Stimulated activated CD4-positive, alpha-beta T cell treated with anti-CD3 and anti-CD28 coated beads, Interleukin-2, amount 100 ng/mL, for 24 hours (primary cell): ENCODE measurements around the gene NHSL2.
"Not testable (repeated sequence)": the region's sequence is repeated elsewhere in the genome, so short reads cannot be mapped to it uniquely, and the experiment has no call there.

Experiments used
- DNase-seq, 2 donors: peaks; one replicate each; pipeline ENCODE4 v3.0.0-alpha.2; 2020

NHSL2 gene

DNA sequence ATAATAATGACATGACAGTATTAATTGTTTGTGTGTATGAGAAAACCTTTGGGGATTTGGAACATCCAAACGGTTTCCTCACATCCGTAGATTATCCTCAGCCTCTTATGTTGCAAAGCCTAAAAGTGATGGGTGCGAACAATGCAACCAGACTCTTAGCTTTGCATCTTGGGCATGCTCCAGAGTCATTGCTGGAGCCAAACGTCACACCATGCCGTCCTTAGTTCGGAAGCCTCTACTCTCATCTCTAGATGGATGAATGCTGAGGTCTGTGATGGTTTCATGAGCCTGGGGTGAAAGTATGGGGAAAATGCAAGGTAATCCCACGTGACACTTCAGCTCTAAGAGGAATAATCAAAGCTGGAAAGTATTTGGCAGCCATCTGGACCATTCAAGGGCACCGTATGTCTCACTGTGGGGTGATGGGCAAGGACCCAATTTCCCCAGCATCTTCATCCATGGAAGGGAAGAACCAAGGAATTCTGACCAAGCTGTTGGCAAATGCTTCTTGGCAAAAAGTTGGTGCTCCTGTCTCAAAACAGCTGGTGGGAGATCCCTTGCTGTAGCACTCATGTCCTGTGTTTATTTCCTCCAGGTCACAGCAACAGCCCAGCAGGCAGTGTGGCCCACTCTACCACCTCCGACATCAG is 227.3 kb downstream of the NHSL2 start:
- DNase-seq: no peak

DNA sequence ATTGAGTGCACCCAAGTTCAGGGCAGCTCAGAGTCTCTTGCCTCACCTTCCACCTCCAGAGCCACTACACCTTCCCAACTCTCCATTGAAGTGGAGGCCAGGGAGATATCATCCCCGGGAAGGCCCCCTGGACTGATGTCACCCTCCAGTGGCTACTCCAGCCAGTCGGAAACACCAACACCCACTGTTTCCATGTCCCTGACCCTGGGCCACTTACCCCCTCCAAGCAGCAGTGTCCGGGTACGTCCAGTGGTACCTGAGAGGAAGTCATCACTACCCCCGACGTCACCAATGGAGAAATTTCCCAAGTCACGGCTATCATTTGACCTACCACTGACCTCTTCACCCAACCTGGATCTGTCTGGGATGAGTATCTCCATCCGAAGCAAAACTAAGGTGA is 228.9 kb downstream of the NHSL2 start:
- DNase-seq: no peak

DNA sequence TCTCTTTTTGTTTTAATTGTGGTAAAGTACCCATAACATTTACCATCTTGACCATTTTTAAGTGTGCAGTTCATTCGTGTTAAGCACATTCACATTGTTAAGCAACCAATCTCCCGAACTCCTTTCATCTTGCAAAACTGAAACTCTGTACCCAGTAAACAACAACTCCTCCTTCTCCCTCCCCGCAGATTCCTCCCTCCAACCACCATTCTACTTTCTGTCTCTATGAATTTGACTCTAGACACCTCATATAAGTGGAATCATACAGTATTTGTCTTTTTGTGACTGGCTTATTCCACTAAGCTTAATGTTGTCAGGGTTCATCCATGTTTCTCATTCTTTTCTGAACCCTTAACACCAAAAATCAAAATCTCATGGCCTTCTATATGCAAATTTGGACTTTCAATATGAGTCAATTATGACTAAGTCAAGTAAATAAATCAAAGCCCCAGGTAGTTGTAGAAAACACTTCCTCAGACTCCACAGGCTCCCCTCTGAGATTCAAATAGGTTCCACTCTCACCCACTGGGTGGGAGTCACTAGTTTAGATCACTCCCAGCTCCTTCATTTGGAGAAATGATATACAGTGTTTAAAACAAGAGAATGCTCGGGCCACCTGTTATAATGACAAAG is 230.8 kb downstream of the NHSL2 start:
- no peak for DNase-seq

DNA sequence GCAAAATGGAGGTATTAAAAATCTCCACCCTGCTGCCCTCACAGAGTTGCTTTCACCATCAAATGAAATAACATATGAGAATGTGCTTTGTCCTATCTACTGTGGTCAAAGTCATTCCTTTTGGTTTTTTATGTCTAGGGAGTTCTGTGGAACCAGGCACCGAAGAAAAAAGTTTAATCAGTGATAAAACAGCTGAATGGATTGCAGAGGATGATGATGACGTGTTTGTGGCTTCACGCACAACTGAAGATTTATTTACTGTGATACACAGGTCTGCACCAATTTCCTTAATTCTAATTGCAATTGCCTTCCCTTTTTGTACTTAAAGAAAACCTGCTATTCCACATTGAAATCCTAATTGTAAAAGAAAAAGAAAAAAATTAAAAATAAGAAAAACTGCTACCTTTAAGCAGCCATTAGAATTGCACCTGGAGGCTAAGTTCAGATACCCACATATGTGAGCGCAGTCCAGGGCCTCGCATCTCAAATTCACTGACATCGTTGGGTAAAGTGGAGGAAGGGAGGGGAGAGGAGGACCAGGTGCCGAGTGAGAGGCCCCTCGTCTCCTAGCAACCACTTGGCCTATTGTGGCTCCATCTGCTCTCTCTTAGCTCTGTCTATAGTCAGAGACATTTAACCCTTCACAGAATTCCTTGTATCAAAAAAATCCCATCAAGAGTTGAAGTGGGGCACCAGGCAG is 231.6 kb downstream of the NHSL2 start:
- DNase-seq: no peak

DNA sequence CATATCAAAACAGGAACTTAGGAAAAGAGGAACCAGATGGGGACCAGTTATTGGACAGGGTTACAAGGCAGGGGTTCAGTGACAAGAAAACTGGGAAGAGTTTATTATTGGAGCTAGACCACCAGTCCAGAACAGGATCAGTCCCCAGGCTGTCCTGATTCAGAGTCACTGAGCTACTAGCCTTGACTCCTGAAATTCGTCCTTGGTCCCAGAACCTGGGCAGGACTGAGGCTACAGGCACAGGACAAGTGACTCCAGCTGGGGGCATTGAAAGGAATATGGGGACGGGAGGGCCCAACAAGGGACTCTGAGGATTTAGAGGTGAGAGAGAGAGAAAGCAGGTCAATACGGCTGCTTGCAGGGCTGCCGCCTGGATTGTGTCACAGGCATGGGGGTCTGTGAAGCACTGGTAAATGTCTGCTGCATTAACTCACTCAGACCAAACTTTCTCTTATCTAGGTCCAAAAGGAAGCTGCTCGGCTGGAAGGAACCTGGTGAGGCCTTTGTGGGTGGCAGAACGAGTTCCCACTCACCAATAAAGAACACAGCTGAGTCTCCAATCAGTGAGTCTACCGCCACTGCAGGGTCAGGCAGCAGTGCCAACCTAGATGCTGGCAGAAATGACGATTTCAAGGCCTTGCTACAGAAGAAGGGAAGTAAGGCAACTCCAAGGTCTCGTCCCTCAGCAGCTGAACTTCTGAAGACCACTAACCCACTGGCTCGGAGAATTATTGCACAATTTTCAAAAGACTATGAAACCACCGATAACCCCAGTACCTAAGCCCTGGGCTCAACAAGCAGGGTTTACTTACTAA is 232.4 kb downstream of the NHSL2 start:
- DNase-seq: no peak

DNA sequence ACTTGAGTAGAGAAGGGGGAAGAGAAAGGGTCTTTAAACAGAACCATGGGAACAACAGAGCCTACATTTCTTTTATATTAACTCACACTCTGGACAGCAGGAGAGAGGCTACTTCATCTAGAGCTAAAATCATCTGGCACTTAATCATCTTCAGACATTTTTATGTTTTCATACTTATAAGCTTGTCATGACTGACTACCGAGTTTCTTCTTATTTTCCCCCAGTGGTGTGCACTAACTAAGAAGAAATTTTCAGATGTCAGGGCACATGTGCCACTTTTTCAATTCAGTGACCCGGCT is 232.9 kb downstream of the NHSL2 start:
- DNase-seq: no peak

DNA sequence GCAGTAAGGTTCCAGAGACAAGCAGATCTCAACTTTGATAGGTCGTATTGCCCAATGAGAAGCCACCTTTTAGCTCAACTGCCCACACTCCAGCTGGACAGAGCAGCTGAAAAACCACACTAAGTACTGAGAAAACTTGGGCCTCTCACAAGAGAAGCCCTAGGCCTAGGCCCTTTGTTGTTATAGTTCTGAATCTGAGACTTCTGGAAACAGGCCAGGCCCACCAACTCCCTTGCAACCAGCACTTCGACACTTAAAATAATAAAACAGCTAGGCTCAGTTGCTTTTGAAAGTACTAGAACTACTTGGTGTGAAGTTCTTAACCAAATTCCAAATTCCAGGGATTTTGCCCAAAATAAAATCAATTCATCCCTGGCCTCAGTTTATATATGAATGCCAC is 234.5 kb downstream of the NHSL2 start:
- DNase-seq: no peak

DNA sequence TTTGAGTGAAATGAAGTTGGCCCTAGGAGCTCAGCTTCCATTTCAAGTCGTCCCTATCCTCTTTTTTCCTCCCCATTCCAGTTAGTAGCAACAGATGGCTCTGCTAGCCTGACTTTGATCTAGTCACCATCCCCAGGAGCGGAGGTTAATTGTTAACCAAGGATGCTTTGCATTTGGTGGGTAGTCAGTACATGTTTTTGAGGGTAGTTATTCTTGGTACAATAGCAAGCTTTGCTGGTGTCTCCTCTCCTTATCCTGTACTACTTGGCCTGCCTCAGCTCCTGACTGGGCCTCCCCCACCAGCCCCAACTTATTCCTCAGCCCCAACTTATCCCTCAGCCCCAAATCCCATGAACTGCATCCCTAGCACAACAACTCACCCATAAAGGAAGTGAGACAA is 235.9 kb downstream of the NHSL2 start:
- no peak for DNase-seq

DNA sequence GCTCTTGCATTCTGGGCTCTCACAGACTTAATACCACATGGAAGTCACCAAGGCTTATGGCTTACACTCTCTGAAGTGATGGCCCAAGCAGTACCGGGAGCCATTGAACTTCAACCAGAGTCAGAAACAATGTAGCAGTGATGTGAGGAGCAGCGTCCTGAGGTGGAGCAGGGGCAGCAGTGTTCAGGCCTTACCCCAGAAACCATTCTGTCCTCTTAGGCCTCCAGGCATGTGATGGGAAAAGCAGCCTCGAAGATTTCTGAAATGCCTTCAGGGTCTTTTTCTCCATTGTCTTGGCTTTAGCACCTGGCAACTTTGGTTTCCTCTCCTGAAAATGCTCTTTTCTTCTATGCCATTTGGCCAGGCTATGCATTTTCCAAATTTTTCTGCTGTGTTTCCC is 248.1 kb downstream of the NHSL2 start:
- DNase-seq: no peak

DNA sequence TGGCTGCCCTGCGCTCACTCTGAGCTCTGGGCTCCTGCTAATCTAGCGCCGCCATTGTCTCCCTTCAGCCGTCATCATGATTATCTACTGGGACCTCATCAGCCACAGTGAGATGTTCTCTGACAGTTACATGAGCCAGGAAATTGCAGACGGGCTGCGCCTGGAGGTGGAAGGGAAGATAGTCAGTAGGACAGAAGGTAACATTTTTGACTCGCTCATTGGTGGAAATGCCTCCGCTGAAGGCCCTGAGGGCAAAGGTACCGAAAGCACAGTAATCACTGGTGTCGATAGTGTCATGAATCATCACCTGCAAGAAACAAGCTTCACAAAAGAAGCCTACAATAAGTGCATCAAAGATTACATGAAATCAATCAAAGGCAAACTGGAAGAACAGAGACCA is 249.1 kb downstream of the NHSL2 start:
- DNase-seq: no peak

DNA sequence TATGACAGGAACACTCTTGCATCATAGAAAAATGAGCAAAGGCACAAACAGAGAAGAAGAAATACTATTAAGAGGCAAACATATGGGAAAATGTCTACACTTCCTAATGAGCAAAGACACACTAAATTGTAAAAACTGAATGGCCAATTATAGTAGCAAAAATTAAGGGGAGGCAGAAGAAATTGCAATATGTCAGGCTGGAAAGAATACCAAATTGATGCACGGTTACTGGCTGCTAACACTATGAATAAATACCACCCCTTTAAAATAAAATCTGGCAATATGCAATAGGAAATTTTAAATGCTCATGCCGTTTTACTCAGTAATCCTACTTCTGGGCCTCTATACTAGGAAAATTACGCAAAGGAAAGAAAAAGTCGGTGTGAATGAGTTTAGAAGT is 254.9 kb downstream of the NHSL2 start:
- no peak for DNase-seq

DNA sequence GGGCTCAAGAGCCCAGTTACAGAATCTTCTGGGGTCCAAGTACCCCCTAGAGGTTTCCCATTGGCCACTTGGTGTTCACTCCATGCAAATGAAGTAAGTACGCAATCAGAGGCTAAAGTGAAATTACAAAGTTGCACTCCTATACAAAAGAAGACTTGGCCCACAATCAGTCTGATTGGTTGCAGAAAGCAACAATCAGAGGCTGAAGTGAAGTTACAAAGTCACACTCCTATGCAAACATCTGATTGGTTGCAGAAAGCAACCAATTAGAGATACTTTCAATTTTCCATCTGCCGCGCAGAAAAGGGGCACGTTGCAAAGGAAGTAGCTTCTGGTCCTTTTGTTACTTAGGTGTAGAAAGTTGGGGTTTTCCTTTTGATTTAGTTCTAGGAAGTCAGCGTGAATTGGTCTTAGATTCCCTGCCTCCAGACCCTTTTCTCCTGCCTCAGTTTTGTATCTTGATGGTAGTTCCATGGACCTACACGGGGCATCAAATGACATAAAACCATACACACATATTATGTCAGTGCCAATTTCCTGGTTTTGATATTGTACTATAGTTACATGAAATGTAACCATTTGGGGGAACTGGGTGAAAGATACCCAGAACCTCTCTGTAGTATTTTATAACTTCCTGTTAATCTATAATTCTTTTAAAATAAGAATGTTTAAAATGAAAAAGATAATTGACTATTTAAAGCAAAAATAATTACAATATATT is 258.5 kb downstream of the NHSL2 start:
- DNase-seq: peak; percentile 4 to 20

DNA sequence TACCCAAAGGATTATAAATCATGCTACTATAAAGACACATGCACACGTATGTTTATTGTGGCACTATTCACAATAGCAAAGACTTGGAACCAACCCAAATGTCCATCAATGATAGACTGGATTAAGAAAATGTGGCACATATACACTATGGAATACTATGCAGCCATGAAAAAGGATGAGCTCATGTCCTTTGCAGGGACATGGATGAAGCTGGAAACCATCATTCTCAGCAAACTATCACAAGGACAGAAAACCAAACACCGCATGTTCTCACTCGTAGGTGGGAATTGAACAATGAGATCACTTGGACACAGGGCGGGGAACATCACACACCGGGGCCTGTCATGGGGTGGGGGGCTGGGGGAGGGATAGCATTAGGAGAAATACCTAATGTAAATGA is 265.6 kb downstream of the NHSL2 start:
- DNase-seq: not testable (repeated sequence)

DNA sequence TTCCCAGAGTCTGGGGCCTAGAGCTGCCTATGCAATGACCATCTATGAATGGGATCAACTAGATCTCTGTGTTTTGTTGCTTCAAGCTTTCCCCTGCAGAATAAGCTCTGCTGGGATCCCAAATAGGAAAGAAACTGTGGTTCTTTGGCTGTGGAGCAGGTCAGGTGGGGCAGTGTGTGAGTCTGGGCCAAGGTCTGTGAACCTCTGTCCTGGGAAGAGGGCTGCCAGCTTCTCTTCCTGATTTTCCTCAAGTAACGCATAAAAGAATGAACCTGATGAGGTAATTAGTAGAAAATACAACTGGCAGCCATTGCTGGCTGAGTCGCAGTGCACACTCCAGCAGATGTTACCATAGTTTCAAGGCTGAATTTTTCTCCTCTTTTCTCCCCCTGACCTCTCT is 266.3 kb downstream of the NHSL2 start:
- DNase-seq: no peak

DNA sequence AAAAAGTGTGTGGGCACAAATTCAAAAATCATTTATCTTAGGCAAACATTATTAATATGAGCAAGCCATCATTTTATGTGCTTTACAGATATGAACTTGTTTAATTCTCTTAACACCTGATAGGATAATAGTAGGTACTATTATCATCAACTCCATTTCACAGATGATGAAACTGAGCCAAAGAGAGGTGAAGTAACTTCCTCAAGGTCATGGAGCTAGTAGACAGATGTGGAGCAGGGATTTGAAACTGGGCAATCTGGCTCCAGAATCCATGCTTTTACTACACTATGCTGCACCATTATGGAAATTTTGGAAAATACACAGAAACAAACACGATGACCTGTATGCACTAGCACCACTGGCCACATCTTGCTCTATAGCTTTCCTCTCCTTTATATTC is 269.9 kb downstream of the NHSL2 start:
- DNase-seq: no peak

DNA sequence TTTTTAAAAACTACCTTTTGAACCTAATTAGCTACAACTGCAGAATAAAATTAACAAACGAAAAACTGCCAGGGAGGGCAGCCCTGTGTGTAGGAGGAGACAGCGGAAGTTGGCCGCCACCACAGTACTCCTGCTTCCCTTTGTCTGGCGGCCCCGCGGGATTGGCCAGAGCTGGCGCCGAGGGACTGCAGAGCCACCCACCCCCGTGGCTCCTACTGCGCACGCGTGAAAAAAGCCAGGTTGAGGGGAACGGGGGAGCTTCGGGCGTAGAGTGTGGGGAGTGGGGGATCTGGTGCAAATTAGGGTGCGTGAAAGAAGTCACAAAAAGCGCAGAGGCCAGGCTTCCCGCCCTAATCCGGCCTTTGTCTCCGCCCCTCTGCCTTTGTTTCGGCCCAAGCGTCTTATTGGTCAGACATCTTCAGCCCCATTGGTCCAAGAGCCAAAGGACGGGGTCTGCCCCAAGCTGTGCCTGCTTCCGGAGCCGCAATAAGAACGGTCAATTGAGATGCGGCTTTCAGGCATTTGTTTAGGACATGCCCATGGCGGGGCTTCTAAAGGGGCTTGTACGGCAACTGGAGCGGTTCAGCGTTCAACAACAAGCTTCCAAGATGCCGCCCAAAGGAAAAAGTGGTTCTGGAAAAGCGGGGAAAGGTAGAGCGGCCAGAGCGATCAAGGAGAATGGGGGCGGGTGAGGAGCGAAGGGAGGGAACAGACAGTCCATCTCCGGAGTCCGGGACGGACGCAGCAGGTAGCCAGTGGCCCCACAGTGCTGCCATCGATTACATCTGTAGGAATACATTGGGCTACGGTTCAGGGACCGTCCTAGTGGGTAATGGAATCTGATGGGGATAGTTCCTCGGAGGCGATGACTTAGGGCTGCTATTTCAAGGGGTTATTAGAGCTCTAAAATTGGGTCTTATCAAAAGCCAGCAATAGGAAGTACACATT is 270.8 kb downstream of the NHSL2 start, which contains the start of gene PIN4:
PIN4 (plus strand) TSS at position 580 of the 948 bp plus-strand sequence; CDS start at position 609, 29 bp downstream.
- DNase-seq: peak; percentile 79 to 80

DNA sequence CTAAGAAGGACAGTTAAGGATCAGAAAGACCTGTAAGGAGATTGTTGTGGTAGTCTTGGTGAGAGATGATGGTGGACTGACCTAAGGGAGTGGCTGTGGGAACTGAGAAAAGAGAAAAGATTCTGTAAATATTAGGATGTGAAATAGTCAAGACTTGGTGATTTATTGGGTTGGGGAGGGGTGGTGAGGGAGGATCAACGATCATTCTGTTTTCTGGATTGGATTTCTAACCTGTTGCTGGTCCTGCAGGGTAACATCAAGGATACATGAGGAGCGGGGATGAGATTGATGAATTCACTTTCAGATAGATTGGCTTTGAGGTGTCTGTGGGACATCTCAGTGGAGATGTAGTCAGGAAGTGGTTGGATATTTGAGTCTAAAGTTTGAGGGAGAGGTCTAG is 272.3 kb downstream of the NHSL2 start:
- no peak for DNase-seq

DNA sequence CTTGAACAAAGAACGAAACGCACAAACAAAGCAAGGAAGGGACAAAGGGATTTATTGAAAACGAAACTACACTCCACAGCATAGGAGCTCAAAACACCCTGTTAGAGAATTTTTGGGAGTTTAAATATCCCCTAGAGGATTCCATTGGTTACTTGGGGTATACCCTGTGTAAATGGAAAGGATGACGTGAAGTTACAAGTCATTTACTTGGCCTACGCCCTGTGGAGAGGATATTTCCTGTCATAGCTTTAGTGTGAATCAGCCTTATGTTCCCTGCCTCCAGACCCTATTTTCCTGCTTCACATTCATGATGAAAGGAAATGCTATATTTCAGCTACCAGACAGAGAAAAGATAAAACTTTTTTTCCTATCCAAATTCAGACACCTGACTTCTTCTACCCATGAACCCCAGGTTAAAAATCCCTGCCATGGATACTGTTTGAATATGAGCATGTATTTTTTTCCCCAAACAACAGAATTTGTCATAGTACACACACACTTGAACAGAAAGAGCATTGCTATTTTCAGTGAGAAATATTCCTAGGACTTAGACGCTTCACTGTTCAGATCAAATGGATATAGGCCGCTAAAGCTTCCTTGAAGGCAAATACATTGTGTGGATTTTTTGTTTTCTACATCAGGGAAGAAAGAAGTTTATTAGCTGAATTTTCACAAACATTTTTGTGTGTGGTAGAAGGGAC is 291.3 kb downstream of the NHSL2 start:
- no peak for DNase-seq
